Measurements from ENCODE around the gene LRRFIP2. TPM values are rescaled to one million over a fixed set of nuclear protein-coding genes. Genes with fewer than 3 reads are reported as not detected.

Gene LRRFIP2
- total and polyA plus RNA-seq, 2 donors (not counting 1 experiment from before 2014, with no cell fraction given): 8.6 to 49.2 TPM

DNA sequence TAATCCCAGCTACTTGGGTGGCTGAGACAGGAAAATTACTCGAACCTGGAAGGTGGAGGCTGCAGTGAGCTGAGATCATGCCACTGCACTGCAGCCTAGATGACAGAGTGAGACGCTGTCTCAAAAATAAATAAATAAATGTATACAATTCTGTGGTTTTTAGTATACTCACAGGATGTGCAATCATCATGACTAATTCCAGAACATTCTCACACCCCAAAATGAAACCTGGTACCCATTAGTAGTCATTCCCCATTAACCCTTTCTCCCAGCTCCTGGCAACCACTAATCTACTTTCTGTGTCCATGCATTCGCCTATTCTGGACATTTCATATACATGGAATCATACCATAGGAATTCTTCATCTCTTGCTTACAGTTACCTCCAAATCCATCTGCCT is 44.5 kb downstream of the LRRFIP2 start:
- H4K20me1 ChIP-seq (ENCODE audit: control insufficient read depth, insufficient read depth, low read length, poor library complexity, severe bottlenecking): no peaks in the 10 kb centered on the region
- H3K27me3 Mint-ChIP-seq: no peaks in the 10 kb centered on the region
- H3K4me3 Mint-ChIP-seq: no peak overlapping the region
- CTCF ChIA-PET: no interaction called here
- no peak overlapping the region for H3K4me2 ChIP-seq (replicated peaks; ENCODE audit: low read depth, low read length, poor library complexity, severe bottlenecking)
- ATAC-seq (ENCODE audit: low read depth): no peak
- no peaks in the 10 kb centered on the region for H3K36me3 ChIP-seq (replicated peaks in 1 of 2; ENCODE audit: control extremely low read depth in 1 of 2, control insufficient read depth in 1 of 2, extremely low read depth in 1 of 2, insufficient read depth in 2 of 2, low read length in 1 of 2)
- H3K9ac ChIP-seq (ENCODE audit: low read length): no peak overlapping the region
- H3K4me1 Mint-ChIP-seq: no peaks in the 10 kb centered on the region
- no peak overlapping the region for H3K27ac ChIP-seq (ENCODE audit: low read length in 2 of 2)
- intact Hi-C loops (cut with micrococcal nuclease): no loop called here
- no peak overlapping the region for H3K4me3 ChIP-seq (ENCODE audit: control extremely low read depth in 1 of 5, extremely low read depth in 1 of 5, insufficient read depth in 1 of 5, low read depth in 2 of 5, low read length in 4 of 5)
- WGBS (ENCODE audit: insufficient coverage): 73% methylated on average over 2 of the region's 3 CpGs
- DNase-seq: no peak
- POLR2A ChIA-PET: interaction anchor here (0.6 kb wide), 1 partner anchor 48 kb away, joined by 7 read pairs; no protein-coding TSS in a partner anchor
- H3K27ac Mint-ChIP-seq: no peak overlapping the region
- peaks cover 9% of the 10 kb centered on the region for H3K79me2 ChIP-seq (ENCODE audit: control insufficient read depth, insufficient read depth, low read length)
- no peaks in the 10 kb centered on the region for H3K27me3 ChIP-seq (replicated peaks in 1 of 4; ENCODE audit: control extremely low read depth in 1 of 4, control insufficient read depth in 3 of 4, insufficient read depth in 4 of 4, low read length in 3 of 4)
- H3K9me3 ChIP-seq (ENCODE audit: control extremely low read depth in 1 of 3, control insufficient read depth in 2 of 3, insufficient read depth in 1 of 3, low read length in 2 of 3): no peaks in the 10 kb centered on the region
- H2AFZ ChIP-seq (ENCODE audit: insufficient read depth, low read depth, low read length, poor library complexity, severe bottlenecking): no peak overlapping the region
- TF ChIP-seq EZH2 (IDR thresholded peaks at IDR 0.05; ENCODE audit: borderline replicate concordance, insufficient read depth, low read depth, low read length, poor library complexity, severe bottlenecking): no peak
- TF ChIP-seq, protein P1, sequence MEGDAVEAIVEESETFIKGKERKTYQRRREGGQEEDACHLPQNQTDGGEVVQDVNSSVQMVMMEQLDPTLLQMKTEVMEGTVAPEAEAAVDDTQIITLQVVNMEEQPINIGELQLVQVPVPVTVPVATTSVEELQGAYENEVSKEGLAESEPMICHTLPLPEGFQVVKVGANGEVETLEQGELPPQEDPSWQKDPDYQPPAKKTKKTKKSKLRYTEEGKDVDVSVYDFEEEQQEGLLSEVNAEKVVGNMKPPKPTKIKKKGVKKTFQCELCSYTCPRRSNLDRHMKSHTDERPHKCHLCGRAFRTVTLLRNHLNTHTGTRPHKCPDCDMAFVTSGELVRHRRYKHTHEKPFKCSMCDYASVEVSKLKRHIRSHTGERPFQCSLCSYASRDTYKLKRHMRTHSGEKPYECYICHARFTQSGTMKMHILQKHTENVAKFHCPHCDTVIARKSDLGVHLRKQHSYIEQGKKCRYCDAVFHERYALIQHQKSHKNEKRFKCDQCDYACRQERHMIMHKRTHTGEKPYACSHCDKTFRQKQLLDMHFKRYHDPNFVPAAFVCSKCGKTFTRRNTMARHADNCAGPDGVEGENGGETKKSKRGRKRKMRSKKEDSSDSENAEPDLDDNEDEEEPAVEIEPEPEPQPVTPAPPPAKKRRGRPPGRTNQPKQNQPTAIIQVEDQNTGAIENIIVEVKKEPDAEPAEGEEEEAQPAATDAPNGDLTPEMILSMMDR (IDR thresholded peaks at IDR 0.05): no peak
- no peaks in the 10 kb centered on the region for H3K4me1 ChIP-seq (ENCODE audit: control insufficient read depth in 2 of 2, insufficient read depth in 2 of 2, low read length in 2 of 2)
- no peaks in the 10 kb centered on the region for H3K9me3 Mint-ChIP-seq (ENCODE audit: insufficient read depth)

DNA sequence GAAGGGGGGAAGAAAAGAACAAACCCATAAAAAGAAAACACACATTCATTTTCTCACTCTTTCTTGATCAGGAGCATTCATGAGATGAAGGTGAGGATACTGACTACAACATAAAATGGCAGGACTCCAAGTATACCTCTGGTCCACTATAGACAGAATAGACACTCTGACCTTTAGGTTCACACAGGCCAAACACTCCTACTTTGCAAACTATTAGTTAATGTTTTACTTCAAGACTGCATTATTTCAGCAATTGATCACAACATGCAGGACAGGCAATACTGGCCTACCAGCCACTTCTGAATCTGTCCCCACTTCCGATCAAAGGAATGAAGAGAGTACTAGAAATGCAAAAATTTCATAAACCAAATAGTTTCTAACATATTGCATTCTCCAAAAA is 47.0 kb downstream of the LRRFIP2 start:
- H3K9me3 ChIP-seq (ENCODE audit: control extremely low read depth in 1 of 3, control insufficient read depth in 2 of 3, insufficient read depth in 1 of 3, low read length in 2 of 3): no peaks in the 10 kb centered on the region
- DNase-seq (no peak), ATAC-seq (ENCODE audit: low read depth) (no peak)
- H3K79me2 ChIP-seq (ENCODE audit: control insufficient read depth, insufficient read depth, low read length): peaks cover 9% of the 10 kb centered on the region
- Mint-ChIP-seq H3K27me3 (no peaks in the 10 kb centered on the region), H3K27ac (no peak overlapping the region), H3K4me3 (no peak overlapping the region), H3K9me3 (ENCODE audit: insufficient read depth) (no peaks in the 10 kb centered on the region), H3K4me1 (no peaks in the 10 kb centered on the region)
- no peak overlapping the region for H3K4me2 ChIP-seq (replicated peaks; ENCODE audit: low read depth, low read length, poor library complexity, severe bottlenecking)
- no peaks in the 10 kb centered on the region for H3K4me1 ChIP-seq (ENCODE audit: control insufficient read depth in 2 of 2, insufficient read depth in 2 of 2, low read length in 2 of 2)
- H3K9ac ChIP-seq (ENCODE audit: low read length): no peak overlapping the region
- intact Hi-C loops (cut with micrococcal nuclease): no loop called here
- no peaks in the 10 kb centered on the region for H3K36me3 ChIP-seq (replicated peaks in 1 of 2; ENCODE audit: control extremely low read depth in 1 of 2, control insufficient read depth in 1 of 2, extremely low read depth in 1 of 2, insufficient read depth in 2 of 2, low read length in 1 of 2)
- ChIA-PET POLR2A (no interaction called here), CTCF (no interaction called here)
- TF ChIP-seq, protein P1 (IDR thresholded peaks at IDR 0.05): no peak
- no peak for TF ChIP-seq EZH2 (IDR thresholded peaks at IDR 0.05; ENCODE audit: borderline replicate concordance, insufficient read depth, low read depth, low read length, poor library complexity, severe bottlenecking)
- WGBS (ENCODE audit: insufficient coverage): no CpG with 5 or more reads among the region's 1 CpG
- no peaks in the 10 kb centered on the region for H3K27me3 ChIP-seq (replicated peaks in 1 of 4; ENCODE audit: control extremely low read depth in 1 of 4, control insufficient read depth in 3 of 4, insufficient read depth in 4 of 4, low read length in 3 of 4)
- H2AFZ ChIP-seq (ENCODE audit: insufficient read depth, low read depth, low read length, poor library complexity, severe bottlenecking): no peak overlapping the region
- no peak overlapping the region for H3K27ac ChIP-seq (ENCODE audit: low read length in 2 of 2)
- no peaks in the 10 kb centered on the region for H4K20me1 ChIP-seq (ENCODE audit: control insufficient read depth, insufficient read depth, low read length, poor library complexity, severe bottlenecking)
- H3K4me3 ChIP-seq (ENCODE audit: control extremely low read depth in 1 of 5, extremely low read depth in 1 of 5, insufficient read depth in 1 of 5, low read depth in 2 of 5, low read length in 4 of 5): no peak overlapping the region

All from B cell (primary cell).